ENCODE results near the gene HSPA1A. TPM values are rescaled to one million over a fixed set of nuclear protein-coding genes. Genes with fewer than 3 reads are reported as not detected.
A peak's percentile ranks its signal among the peaks of the same experiment; 100 is the strongest.
"Not testable (repeated sequence)": the region's sequence is repeated elsewhere in the genome, so short reads cannot be mapped to it uniquely, and the experiment has no call there.

Gene HSPA1A
- total RNA-seq, 2 donors from 2014 or later, result 160 to 262 TPM

DNA sequence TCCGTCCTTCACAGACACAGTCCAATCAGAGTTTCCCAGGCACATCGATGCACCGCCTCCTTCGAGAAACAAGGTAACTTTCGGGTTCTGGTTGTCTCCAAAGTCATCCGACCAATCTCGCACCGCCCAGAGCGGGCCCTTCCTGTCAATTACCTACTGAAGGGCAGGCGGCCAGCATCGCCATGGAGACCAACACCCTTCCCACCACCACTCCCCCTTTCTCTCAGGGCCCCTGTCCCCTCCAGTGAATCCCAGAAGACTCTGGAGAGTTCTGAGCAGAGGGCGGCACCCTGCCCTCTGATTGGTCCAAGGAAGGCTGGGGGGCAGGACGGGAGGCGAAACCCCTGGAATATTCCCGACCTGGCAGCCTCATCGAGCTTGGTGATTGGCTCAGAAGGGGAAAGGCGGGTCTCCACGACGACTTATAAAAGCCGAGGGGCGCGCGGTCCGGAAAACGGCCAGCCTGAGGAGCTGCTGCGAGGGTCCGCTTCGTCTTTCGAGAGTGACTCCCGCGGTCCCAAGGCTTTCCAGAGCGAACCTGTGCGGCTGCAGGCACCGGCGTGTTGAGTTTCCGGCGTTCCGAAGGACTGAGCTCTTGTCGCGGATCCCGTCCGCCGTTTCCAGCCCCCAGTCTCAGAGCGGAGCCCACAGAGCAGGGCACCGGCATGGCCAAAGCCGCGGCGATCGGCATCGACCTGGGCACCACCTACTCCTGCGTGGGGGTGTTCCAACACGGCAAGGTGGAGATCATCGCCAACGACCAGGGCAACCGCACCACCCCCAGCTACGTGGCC is 12.1 kb downstream of the HSPA1A start, which contains the start of gene HSPA1B:
HSPA1B (plus strand) TSS at position 453 of the 794 bp plus-strand sequence; CDS start at position 666, 213 bp downstream.
- Mint-ChIP-seq H3K36me3 (peaks cover 11% of the 10 kb centered on the region), H3K9me3 (no peaks in the 10 kb centered on the region), H3K27ac (peak within 1 kb of the TSS; percentile 91 to 97), H3K4me3 (peak within 1 kb of the TSS; percentile 88), H3K27me3 (no peaks in the 10 kb centered on the region), H3K4me1 (ENCODE audit: low read depth in 2 of 2) (peaks cover 31 to 32% of the 10 kb centered on the region in 2 donors)
- ATAC-seq (peak; percentile 88 to 90), DNase-seq (ENCODE audit: low spot score) (peak; percentile 98)

DNA sequence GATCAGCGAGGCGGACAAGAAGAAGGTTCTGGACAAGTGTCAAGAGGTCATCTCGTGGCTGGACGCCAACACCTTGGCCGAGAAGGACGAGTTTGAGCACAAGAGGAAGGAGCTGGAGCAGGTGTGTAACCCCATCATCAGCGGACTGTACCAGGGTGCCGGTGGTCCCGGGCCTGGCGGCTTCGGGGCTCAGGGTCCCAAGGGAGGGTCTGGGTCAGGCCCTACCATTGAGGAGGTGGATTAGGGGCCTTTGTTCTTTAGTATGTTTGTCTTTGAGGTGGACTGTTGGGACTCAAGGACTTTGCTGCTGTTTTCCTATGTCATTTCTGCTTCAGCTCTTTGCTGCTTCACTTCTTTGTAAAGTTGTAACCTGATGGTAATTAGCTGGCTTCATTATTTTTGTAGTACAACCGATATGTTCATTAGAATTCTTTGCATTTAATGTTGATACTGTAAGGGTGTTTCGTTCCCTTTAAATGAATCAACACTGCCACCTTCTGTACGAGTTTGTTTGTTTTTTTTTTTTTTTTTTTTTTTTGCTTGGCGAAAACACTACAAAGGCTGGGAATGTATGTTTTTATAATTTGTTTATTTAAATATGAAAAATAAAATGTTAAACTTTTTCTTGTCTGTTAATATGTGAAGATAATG is 14.4 kb downstream of the HSPA1A start:
- Mint-ChIP-seq H3K4me1 (ENCODE audit: low read depth in 2 of 2) (peaks cover 31 to 38% of the 10 kb centered on the region in 2 donors), H3K4me3 (peak overlapping the region; percentile 84), H3K9me3 (no peaks in the 10 kb centered on the region), H3K27me3 (no peaks in the 10 kb centered on the region), H3K27ac (peak overlapping the region; percentile 73 to 92), H3K36me3 (peaks cover 11% of the 10 kb centered on the region)
- DNase-seq (ENCODE audit: low spot score), result no peak
- ATAC-seq, result no peak

DNA sequence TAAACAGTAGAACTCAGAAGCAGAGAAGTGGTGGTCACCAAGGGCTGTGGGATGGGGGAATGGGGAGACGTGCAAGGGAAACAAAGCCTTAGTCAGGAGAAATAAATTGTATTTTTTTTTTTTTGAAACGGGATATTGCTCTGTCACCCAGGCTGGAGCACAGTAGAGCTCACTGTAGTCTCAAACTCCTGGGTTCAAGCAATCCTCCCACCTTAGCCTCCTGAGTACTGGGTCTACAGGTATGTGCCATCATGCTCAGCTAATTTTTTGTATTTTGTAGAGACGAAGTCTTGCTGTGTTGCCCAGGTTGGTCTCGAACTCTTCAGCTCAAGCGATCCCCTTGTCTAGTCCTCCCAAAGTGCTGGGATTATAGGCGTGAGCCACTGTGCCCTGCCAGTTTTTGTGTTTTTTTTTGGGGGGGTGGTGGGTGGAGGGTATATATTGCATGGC is 15.6 kb downstream of the HSPA1A start:
- DNase-seq (ENCODE audit: low spot score) (no peak), ATAC-seq (no peak)
- no peaks in the 10 kb centered on the region for H3K9me3 Mint-ChIP-seq
- H3K4me3 Mint-ChIP-seq, result peak overlapping the region; percentile 84
- H3K27ac Mint-ChIP-seq, result peak overlapping the region; percentile 73 to 92
- H3K27me3 Mint-ChIP-seq, result no peaks in the 10 kb centered on the region
- peaks cover 13% of the 10 kb centered on the region for H3K36me3 Mint-ChIP-seq
- peaks cover 29 to 39% of the 10 kb centered on the region in 2 donors for H3K4me1 Mint-ChIP-seq (ENCODE audit: low read depth in 2 of 2)

DNA sequence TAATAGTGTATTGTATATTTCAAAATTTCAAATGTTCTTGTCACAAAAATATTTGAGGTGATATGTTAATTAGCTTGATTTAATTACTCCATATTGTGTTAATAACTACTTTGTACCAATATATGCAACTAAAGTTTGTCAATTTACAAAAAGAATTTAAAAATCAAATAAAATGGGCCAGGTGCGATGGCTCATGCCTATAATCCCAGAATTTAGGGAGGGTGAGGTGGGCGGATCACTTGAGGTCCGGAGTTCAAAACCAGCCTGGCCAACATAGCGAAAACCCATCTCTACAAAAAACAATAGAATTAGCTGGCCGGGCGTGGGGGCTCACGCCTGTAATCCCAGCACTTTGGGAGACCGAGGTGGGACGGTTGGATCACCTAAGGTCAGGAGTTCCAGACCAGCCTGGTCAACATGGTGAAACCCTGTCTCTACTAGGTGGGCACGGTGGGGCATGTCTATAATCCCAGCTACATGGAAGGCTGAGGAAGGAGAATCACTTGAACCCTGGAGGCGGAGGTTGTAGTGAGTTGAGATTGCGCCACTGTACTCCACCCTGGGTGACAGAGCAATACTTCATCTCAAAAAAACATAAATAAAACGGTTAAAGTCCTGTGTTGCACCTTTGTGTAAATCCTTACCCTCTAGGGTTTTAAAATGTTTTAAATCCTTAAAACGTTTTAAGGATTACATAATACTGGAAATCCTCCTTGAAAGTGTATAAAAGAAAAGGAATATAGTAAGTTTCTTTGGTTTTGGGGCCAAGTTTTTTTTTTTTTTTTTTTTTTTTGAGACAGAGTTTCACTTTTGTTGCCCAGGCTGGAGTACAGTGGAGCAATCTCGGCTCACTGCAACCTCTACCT is 16.2 kb downstream of the HSPA1A start:
- Mint-ChIP-seq H3K27ac (no peak overlapping the region), H3K36me3 (peaks cover 20% of the 10 kb centered on the region), H3K27me3 (no peaks in the 10 kb centered on the region), H3K9me3 (no peaks in the 10 kb centered on the region), H3K4me3 (peak overlapping the region; percentile 84), H3K4me1 (ENCODE audit: low read depth in 2 of 2) (peaks cover 33 to 45% of the 10 kb centered on the region in 2 donors)
- ATAC-seq (no peak), DNase-seq (ENCODE audit: low spot score) (no peak)

DNA sequence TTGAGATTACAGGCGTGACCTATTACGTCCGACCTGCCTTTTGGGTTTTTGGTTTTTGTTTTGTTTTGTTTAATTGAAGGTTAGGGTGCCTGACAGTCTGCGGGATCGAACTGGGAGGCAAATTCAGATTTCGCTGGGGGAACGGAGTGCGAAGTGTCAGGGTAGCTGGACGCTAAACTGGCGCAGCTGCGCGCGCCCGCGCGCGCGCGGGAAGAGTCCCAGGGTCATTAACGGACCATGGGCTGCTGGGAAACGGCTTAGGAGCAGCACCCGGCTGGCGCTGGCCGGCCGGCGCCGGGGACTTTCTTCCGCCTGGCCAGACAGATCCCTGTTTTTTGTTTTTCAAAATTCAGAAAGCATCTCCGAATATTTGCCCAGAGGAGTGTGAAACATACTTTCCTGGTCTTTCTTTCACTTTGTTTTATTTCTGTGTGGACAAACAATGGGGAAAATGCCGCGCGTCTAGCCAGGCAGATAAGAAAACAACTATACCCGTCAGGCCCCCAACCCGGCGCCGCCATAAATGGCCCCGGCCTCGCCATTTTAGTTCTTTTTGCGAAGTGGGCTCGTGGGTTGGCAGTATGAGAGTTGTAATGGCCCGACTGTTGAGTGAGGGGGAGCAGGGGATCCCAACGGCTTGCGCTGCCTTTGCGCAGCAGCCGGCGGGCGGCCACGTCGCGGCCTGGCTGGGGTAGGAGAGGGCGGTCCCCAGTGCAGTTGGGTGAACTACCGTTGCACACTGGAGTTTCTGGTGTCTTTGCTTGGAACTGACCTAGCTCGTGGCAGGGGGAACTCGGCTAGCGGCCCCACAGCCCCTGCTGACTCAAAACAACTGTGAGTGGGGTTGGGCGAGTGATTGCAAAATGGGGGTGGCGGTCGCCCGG is 19.3 kb downstream of the HSPA1A start:
- Mint-ChIP-seq H3K4me1 (ENCODE audit: low read depth in 2 of 2) (peaks cover 43 to 53% of the 10 kb centered on the region in 2 donors), H3K27ac (peak overlapping the region; percentile 96 to 99), H3K36me3 (peaks cover 39% of the 10 kb centered on the region), H3K4me3 (peak overlapping the region; percentile 90), H3K9me3 (no peaks in the 10 kb centered on the region), H3K27me3 (no peaks in the 10 kb centered on the region)
- peak; percentile 78 to 83 for ATAC-seq
- DNase-seq (ENCODE audit: low spot score), result peak; percentile 84

DNA sequence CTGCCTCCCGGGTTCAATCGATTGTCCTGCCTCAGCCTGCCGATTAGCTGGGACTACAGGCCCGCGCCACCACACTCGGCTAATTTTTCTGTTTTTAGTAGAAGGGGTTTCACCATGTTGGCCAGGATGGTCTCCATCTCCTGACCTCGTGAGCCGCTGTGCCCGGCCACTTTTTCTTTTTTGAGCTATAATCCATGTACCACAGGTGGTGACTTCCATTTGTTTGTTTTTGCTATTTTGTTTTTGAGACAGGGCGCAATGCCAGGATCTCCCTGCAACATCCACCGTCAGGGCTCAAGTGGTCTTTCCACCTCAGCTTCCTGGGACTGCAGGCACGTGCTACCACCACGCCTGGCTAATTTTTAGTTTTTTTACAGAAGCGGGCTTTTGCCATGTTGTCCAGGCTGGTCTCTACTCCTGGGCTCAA is 20.7 kb downstream of the HSPA1A start:
- H3K36me3 Mint-ChIP-seq, result peaks cover 28% of the 10 kb centered on the region

DNA sequence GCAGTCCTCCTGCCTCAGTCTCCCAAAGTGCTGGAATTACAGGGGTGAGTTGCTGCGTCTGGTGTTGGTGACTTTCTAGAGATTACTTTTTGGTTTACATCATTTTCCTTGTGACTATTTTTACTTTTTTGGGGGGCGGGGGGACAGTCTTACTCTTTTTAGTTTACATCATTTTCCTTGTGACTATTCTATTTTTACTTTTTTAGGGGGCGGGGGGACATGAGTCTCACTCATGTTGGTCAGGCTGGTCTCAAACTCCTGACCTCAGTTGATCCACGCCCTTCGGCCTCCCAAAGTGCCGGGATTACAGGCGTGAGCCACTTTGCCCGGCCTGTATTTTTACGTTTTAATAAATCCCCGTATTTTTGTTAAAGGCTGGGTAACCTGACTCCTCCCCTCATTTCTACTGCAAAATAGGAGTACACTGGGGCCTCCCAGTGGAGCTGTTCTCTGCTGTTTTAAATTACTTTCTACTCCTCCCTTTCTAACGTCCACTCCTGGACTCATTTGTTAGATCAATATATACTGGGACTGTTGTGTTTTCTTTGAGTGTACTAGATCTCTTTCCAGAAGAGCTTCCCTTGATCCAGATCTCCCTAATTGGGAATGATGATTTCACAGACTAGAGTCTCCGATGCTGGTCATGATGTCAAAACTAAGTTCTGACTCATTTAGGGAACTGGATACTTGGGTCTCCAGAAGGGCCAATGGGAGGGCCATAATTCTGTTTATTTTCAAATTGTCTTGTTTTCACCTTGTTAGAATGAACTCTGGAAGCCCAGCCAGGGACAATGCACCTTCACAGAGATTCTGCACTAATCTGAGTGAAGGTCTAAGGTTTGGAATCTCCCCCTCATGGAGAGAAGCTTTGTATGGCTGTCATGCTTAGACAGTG is 21.4 kb downstream of the HSPA1A start:
- H3K4me1 Mint-ChIP-seq (ENCODE audit: low read depth in 2 of 2), result peaks cover 36 to 40% of the 10 kb centered on the region in 2 donors
- H3K27ac Mint-ChIP-seq, result peak overlapping the region; percentile 96 to 99
- peak overlapping the region; percentile 90 for H3K4me3 Mint-ChIP-seq
- DNase-seq (ENCODE audit: low spot score) (no peak), ATAC-seq (no peak)
- peaks cover 28% of the 10 kb centered on the region for H3K36me3 Mint-ChIP-seq
- no peaks in the 10 kb centered on the region for H3K27me3 Mint-ChIP-seq
- H3K9me3 Mint-ChIP-seq, result no peaks in the 10 kb centered on the region

More for the DNA sequence above, 20.7 kb downstream of the HSPA1A start:
- DNase-seq (ENCODE audit: low spot score) (no peak), ATAC-seq (no peak)
- peaks cover 36 to 40% of the 10 kb centered on the region in 2 donors for H3K4me1 Mint-ChIP-seq (ENCODE audit: low read depth in 2 of 2)
- H3K9me3 Mint-ChIP-seq, result no peaks in the 10 kb centered on the region
- peak overlapping the region; percentile 96 to 99 for H3K27ac Mint-ChIP-seq
- peak overlapping the region; percentile 90 for H3K4me3 Mint-ChIP-seq
- H3K27me3 Mint-ChIP-seq, result no peaks in the 10 kb centered on the region

DNA sequence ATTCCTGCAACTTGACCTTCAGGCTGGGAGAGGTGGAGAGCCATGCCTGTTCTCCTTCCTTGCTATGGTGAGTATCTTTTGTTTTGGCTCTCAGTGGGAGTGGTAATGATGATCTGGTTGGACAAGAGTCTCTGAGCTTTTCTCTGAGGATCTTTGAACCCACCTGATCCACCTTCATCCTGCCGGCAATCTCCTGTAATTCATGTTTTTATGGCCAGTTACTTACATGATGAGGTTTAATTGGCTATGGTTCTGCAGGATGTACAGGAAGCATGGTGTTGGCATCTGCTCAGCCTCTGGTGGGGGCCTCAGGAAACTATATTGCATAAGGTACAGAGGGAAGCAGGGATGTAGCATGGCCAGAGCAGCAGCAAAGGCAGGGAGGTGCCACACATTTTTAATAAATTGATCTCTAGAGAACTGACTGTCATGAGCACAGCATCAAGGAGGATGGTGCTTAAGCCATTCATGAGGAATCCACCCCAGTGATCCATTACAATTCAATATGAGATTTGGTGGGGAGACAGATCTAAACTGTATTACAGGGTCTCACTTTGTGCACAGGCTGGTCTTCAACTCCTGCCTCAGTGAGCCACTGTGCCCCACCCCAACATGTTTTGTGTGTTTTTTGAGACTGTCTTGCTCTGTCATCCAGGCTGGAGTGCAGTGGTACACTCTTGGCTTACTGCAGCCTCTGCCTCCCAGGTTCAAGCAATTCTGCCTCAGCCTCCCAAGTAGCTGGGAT is 22.2 kb downstream of the HSPA1A start:
- H3K36me3 Mint-ChIP-seq, result peaks cover 28% of the 10 kb centered on the region
- peak overlapping the region; percentile 90 for H3K4me3 Mint-ChIP-seq
- DNase-seq (ENCODE audit: low spot score) (no peak), ATAC-seq (no peak)
- peaks cover 36 to 40% of the 10 kb centered on the region in 2 donors for H3K4me1 Mint-ChIP-seq (ENCODE audit: low read depth in 2 of 2)
- H3K27ac Mint-ChIP-seq, result peak overlapping the region; percentile 96 to 99
- H3K27me3 Mint-ChIP-seq, result no peaks in the 10 kb centered on the region
- H3K9me3 Mint-ChIP-seq, result no peaks in the 10 kb centered on the region

DNA sequence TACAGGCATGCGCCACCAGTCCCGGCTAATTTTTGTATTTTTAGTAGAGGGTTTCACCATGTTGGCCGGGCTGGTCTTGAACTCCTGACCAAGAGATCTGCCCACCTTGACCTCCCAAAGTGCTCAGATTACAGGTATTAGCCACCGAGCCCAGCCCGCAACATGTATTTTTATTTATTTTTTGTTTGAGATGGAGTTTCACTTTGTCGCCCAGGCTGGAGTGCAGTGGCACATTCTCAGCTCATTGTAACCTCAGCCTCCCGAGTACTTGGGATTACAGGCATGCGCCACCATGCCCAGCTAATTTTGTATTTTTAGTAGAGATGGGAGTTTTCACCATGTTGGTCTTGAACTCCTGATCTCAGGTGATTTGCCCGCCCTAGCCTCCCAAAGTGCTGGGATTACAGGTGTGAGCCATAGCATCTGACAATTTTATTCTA is 22.8 kb downstream of the HSPA1A start:
- DNase-seq (ENCODE audit: low spot score); H3K9me3 Mint-ChIP-seq; ATAC-seq; H3K27me3 Mint-ChIP-seq: not testable (repeated sequence)
- H3K27ac Mint-ChIP-seq, result peak overlapping the region; percentile 96 to 99
- peaks cover 36 to 40% of the 10 kb centered on the region in 2 donors for H3K4me1 Mint-ChIP-seq (ENCODE audit: low read depth in 2 of 2)
- H3K36me3 Mint-ChIP-seq, result peaks cover 28% of the 10 kb centered on the region
- peak overlapping the region; percentile 90 for H3K4me3 Mint-ChIP-seq

DNA sequence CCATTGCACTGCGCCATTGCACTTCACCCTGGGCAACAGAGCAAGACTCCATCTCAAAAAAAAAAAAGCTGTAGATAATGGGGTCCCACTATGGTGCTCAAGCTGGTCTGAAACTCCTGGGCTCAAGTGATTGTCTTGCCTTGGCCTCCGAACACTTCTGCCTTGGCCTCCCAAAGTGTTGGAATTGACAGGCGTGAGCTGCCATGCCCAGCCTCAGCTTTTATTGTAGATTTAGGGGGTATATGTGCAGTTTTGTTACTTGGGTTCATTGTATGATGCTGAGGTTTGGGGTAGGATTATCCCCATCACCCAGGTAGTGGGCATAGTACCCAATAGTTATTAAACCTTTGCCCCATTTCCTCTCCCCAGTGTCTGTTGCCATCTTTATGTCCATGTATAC is 23.6 kb downstream of the HSPA1A start:
- Mint-ChIP-seq H3K9me3 (no peaks in the 10 kb centered on the region), H3K4me1 (ENCODE audit: low read depth in 2 of 2) (peaks cover 36 to 37% of the 10 kb centered on the region in 2 donors), H3K4me3 (peak overlapping the region; percentile 58), H3K27ac (no peak overlapping the region), H3K36me3 (peaks cover 28% of the 10 kb centered on the region), H3K27me3 (no peaks in the 10 kb centered on the region)
- DNase-seq (ENCODE audit: low spot score), result no peak
- no peak for ATAC-seq

DNA sequence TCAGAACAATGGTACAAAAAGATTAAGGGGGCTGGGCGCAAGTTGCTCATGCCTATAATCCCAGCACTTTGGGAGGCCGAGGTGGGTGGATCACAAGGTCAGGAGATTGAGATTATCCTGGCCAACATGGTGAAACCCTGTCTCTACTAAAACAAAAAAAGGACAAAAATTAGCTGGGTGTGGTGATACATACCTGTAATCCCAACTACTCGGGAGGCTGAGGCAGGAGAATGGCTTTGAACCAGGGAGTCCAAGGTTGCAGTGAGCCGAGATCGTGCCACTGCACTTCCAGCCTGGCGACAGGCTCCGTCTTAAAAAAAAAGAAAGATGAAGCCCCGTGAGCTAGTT is 24.4 kb downstream of the HSPA1A start:
- not testable (repeated sequence) for DNase-seq (ENCODE audit: low spot score); H3K27me3 Mint-ChIP-seq; ATAC-seq; H3K27ac Mint-ChIP-seq; H3K9me3 Mint-ChIP-seq
- Mint-ChIP-seq H3K4me3 (peak overlapping the region; percentile 58), H3K36me3 (peaks cover 28% of the 10 kb centered on the region), H3K4me1 (ENCODE audit: low read depth in 2 of 2) (peaks cover 30% of the 10 kb centered on the region in 2 donors)
